NCI-H2107 (cell line): ENCODE results near the gene RNPEPL1.
"Not testable (repeated sequence)": the region's sequence is repeated elsewhere in the genome, so short reads cannot be mapped to it uniquely, and the experiment has no call there.

ENCODE experiments used
- DNase-seq: peaks from one replicate; lab custom pipeline; 2025; lab: John Stamatoyannopoulos, UW

The RNPEPL1 gene

GRCh38 chr2:240539101-240539500 is 29.2 kb upstream of the RNPEPL1 start:
- DNase-seq, result not testable (repeated sequence)

- DNase-seq, result no peak
These were observed 28.4 kb upstream of the RNPEPL1 start for GRCh38 chr2:240539906-240540305.

- DNase-seq, result no peak
These were observed 17.0 kb upstream of the RNPEPL1 start for GRCh38 chr2:240551288-240551687.

GRCh38 chr2:240551811-240552210 is 16.5 kb upstream of the RNPEPL1 start:
- no peak for DNase-seq

GRCh38 chr2:240553956-240554480 is 14.3 kb upstream of the RNPEPL1 start:
- DNase-seq, result no peak

- no peak for DNase-seq
These were observed 13.4 kb upstream of the RNPEPL1 start for GRCh38 chr2:240554767-240555493.

- no peak for DNase-seq
These were observed 12.6 kb upstream of the RNPEPL1 start for GRCh38 chr2:240555541-240556250.

GRCh38 chr2:240556553-240557100 is 11.7 kb upstream of the RNPEPL1 start:
- no peak for DNase-seq

GRCh38 chr2:240557101-240557751 is 11.1 kb upstream of the RNPEPL1 start:
- no peak for DNase-seq

- no peak for DNase-seq
These were observed 10.5 kb upstream of the RNPEPL1 start, which contains the start of gene ANKMY1 for GRCh38 chr2:240557808-240558207. TSS of gene ANKMY1 (minus strand) at chr2:240557988. CDS start at chr2:240557335, 653 bp downstream.

GRCh38 chr2:240558236-240558761 is 10.0 kb upstream of the RNPEPL1 start:
- DNase-seq, result no peak

- DNase-seq, result no peak
These were observed 9.0 kb upstream of the RNPEPL1 start for GRCh38 chr2:240559286-240559685.

- peak; percentile 65 for DNase-seq
These were observed 8.2 kb upstream of the RNPEPL1 start, which contains the start of gene DUSP28 for GRCh38 chr2:240560084-240560479. TSS of gene DUSP28 (plus strand) at chr2:240560357. CDS start at chr2:240560685, 328 bp downstream.

GRCh38 chr2:240560480-240561324 is 7.6 kb upstream of the RNPEPL1 start:
- DNase-seq, result peak; percentile 95

- no peak for DNase-seq
These were observed 6.8 kb upstream of the RNPEPL1 start for GRCh38 chr2:240561325-240561971.

GRCh38 chr2:240563231-240563630 is 5.1 kb upstream of the RNPEPL1 start:
- not testable (repeated sequence) for DNase-seq

- DNase-seq, result no peak
These were observed 4.2 kb upstream of the RNPEPL1 start for GRCh38 chr2:240563951-240564560.

- DNase-seq, result no peak
These were observed 3.5 kb upstream of the RNPEPL1 start for GRCh38 chr2:240564561-240565332.
